ENCODE data around the gene ESAM. TPM values are rescaled to one million over a fixed set of nuclear protein-coding genes. Genes with fewer than 3 reads are reported as not detected.

ESAM gene, protein sequence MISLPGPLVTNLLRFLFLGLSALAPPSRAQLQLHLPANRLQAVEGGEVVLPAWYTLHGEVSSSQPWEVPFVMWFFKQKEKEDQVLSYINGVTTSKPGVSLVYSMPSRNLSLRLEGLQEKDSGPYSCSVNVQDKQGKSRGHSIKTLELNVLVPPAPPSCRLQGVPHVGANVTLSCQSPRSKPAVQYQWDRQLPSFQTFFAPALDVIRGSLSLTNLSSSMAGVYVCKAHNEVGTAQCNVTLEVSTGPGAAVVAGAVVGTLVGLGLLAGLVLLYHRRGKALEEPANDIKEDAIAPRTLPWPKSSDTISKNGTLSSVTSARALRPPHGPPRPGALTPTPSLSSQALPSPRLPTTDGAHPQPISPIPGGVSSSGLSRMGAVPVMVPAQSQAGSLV
- 0.07 TPM for polyA plus RNA-seq (2013, experiment 1 of 2)
- polyA plus RNA-seq (2013, experiment 2 of 2): 0.07 TPM

DNA sequence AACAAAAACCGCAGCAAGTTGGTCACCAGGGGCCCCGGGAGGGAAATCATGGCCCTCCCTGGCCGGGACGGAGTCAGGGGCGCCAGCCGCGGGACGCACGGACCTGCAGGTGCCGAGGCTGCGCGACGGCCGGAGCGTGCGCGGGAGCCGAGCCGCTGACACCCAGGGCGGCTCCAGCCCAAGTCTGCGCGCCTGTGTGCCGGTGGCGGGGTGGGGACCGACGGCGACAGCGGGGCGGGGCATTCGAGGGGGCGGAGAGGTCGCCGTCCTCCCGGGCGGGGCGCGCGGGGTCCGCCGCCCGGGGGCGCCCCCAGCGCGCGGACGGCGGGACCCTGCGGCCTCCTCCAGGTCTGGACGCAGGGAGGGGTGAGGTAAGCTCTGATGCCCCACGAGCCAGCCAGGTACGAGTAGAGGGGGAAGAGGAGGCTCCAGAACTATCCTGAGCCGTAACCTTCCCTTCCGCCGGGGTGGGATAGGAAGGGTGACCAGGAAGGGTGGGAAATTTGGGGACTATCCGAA, at the start of gene ESAM:
Gene ESAM, minus strand, starts transcription at position 186 of the 519 bp plus-strand sequence. Its CDS starts 136 bp downstream, at position 50.
- peaks cover 0 to 58% (median 42%) of the 10 kb centered on the region in 3 experiments for H3K27me3 ChIP-seq (ENCODE audit: control insufficient read depth in 3 of 3, insufficient read depth in 3 of 3, low read depth in 1 of 3, low read length in 3 of 3)
- H2BK15ac ChIP-seq (ENCODE audit: low read length): no peak within 1 kb of the TSS
- no CpG with 5 or more reads among the region's 55 CpGs for whole genome bisulfite sequencing, 2 donors (ENCODE audit: extremely low coverage in 2 of 2, insufficient read length in 2 of 2, insufficient replicate concordance in 1 of 2)

DNA sequence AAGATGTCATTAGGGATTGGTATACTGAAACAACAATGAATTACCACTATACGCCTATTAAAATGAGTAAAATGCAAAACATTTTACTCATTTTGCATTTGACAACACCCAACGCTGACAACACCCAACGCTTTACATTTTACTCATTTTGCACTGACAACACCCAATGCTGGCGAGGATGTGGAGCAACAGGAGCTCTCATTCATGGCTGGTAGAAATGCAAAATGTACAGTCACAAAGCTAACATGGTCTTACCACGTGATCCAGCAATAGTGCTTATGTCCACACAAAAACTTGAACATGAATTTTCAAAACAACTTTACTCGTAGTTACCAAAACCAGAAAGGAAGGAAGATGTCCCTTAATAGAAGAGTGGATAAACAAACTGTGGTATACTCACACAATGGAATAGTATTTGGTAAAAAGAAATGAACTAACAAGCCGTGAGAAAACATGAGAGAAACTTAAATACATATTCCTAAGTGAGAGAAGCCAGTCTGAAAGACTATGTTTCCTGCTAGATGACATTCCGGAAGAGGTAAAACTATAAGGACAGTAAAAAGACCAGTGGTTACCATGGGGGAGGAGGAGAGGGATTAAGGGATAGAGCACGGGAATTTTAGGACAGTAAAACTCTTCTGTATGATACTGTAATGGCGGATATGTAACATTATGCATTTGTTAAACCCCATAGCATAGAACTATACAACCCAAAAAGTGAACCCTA, 49.5 kb upstream of the ESAM start:
- Histone ChIP-seq H2AFZ (ENCODE audit: low read length) (no peak overlapping the region), H3K14ac (ENCODE audit: low read length) (no peak overlapping the region), H3K27me3 (ENCODE audit: control insufficient read depth in 3 of 3, insufficient read depth in 3 of 3, low read depth in 1 of 3, low read length in 3 of 3) (no peaks in the 10 kb centered on the region), H2BK5ac (ENCODE audit: low read length) (no peak overlapping the region), H3K4me1 (ENCODE audit: control insufficient read depth in 2 of 2, insufficient read depth in 1 of 2, low read depth in 1 of 2, low read length in 2 of 2) (no peaks in the 10 kb centered on the region), H3K79me1 (ENCODE audit: low read depth, low read length) (no peaks in the 10 kb centered on the region), H4K91ac (ENCODE audit: low read depth, low read length, poor library complexity) (no peak overlapping the region), H3K27ac (replicated peaks; ENCODE audit: low read length) (no peak overlapping the region), H3K4ac (ENCODE audit: low read length) (no peak overlapping the region), H2BK15ac (ENCODE audit: low read length) (no peak overlapping the region), H3K4me3 (ENCODE audit: low read length in 2 of 2) (no peak overlapping the region), H2BK12ac (ENCODE audit: low read length) (no peak overlapping the region), H3K4me2 (ENCODE audit: insufficient read depth, low read length, poor library complexity, severe bottlenecking) (no peak overlapping the region), H3K9ac (ENCODE audit: low read depth, low read length, poor library complexity) (no peak overlapping the region), H3K23ac (ENCODE audit: low read depth, low read length, poor library complexity) (no peak overlapping the region), H4K8ac (ENCODE audit: low read depth, low read length) (no peak overlapping the region), H2AK5ac (ENCODE audit: low read depth, low read length) (no peak overlapping the region), H2BK120ac (ENCODE audit: low read depth, low read length) (no peak overlapping the region), H3K9me3 (replicated peaks in 1 of 2; ENCODE audit: control insufficient read depth in 2 of 2, insufficient read depth in 1 of 2, low read depth in 1 of 2, low read length in 2 of 2) (peaks cover 0 to 7% of the 10 kb centered on the region in 2 donors), H3K36me3 (replicated peaks in 1 of 2; ENCODE audit: control insufficient read depth in 2 of 2, insufficient read depth in 2 of 2, low read length in 2 of 2) (peaks cover 0 to 12% of the 10 kb centered on the region in 2 donors), H3K18ac (ENCODE audit: low read length) (no peak overlapping the region)
- WGBS, 2 donors (ENCODE audit: extremely low coverage in 2 of 2, insufficient read length in 2 of 2, insufficient replicate concordance in 1 of 2): no CpG with 5 or more reads among the region's 10 CpGs
- DNase-seq (ENCODE audit: low spot score): no peak

More for the DNA sequence above, at the start of gene ESAM:
- Histone ChIP-seq H3K36me3 (replicated peaks in 1 of 2; ENCODE audit: control insufficient read depth in 2 of 2, insufficient read depth in 2 of 2, low read length in 2 of 2) (peaks cover 3 to 43% of the 10 kb centered on the region in 2 donors), H2BK5ac (ENCODE audit: low read length) (no peak within 1 kb of the TSS), H3K4me1 (ENCODE audit: control insufficient read depth in 2 of 2, insufficient read depth in 1 of 2, low read depth in 1 of 2, low read length in 2 of 2) (peaks cover 0 to 25% of the 10 kb centered on the region in 2 donors), H4K8ac (ENCODE audit: low read depth, low read length) (no peak within 1 kb of the TSS), H3K9me3 (replicated peaks in 1 of 2; ENCODE audit: control insufficient read depth in 2 of 2, insufficient read depth in 1 of 2, low read depth in 1 of 2, low read length in 2 of 2) (peaks cover 5 to 8% of the 10 kb centered on the region in 2 donors), H3K9ac (ENCODE audit: low read depth, low read length, poor library complexity) (peak within 1 kb of the TSS; percentile 74), H3K4me2 (ENCODE audit: insufficient read depth, low read length, poor library complexity, severe bottlenecking) (peak within 1 kb of the TSS; percentile 85), H2AK5ac (ENCODE audit: low read depth, low read length) (peak within 1 kb of the TSS; percentile 80), H3K4ac (ENCODE audit: low read length) (no peak within 1 kb of the TSS), H2BK12ac (ENCODE audit: low read length) (no peak within 1 kb of the TSS), H2BK120ac (ENCODE audit: low read depth, low read length) (peak within 1 kb of the TSS; percentile 84), H3K18ac (ENCODE audit: low read length) (peak within 1 kb of the TSS; percentile 89), H3K4me3 (ENCODE audit: low read length in 2 of 2) (peak within 1 kb of the TSS in 1 of 2 donors; percentile 74), H3K79me1 (ENCODE audit: low read depth, low read length) (no peaks in the 10 kb centered on the region), H3K27ac (replicated peaks; ENCODE audit: low read length) (no peak within 1 kb of the TSS), H2AFZ (ENCODE audit: low read length) (no peak within 1 kb of the TSS), H3K23ac (ENCODE audit: low read depth, low read length, poor library complexity) (peak within 1 kb of the TSS; percentile 92), H3K14ac (ENCODE audit: low read length) (peak within 1 kb of the TSS; percentile 72), H4K91ac (ENCODE audit: low read depth, low read length, poor library complexity) (no peak within 1 kb of the TSS)
- DNase-seq (ENCODE audit: low spot score): no peak

DNA sequence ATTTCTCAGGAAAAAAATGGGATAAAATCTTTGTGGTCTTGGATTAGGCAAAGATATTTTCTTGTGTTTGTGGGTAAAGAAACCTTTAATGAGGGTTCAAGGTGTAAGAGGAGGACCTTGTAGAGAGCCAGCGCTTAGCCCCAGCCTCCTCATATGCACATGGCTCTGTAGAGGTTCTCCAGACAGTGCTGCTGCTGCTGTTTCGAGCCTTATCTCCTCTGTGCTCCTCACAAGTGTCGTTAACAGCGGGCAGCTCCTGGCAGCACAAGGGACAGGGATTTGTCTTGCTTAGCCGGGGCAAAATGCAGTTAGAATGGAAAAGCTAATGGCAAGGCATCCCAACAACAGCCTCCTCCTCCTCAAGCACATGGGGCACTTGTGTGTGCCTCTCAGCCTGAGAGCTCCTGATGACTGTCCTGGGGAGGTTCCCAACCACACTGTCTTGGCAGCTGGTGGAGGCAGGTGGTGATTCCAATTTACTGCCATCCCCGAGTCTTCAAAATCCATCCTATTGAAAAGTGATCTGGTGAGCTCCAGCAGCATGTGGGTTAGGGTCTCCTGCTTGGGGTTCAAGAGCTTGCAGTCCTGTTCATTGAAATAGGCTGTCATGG, 45.7 kb upstream of the ESAM start:
- Histone ChIP-seq H3K18ac (ENCODE audit: low read length) (no peak overlapping the region), H3K36me3 (replicated peaks in 1 of 2; ENCODE audit: control insufficient read depth in 2 of 2, insufficient read depth in 2 of 2, low read length in 2 of 2) (peaks cover 3 to 35% of the 10 kb centered on the region in 2 donors), H2AK5ac (ENCODE audit: low read depth, low read length) (no peak overlapping the region), H3K27me3 (ENCODE audit: control insufficient read depth in 3 of 3, insufficient read depth in 3 of 3, low read depth in 1 of 3, low read length in 3 of 3) (no peaks in the 10 kb centered on the region), H3K4ac (ENCODE audit: low read length) (no peak overlapping the region), H2BK120ac (ENCODE audit: low read depth, low read length) (no peak overlapping the region), H4K91ac (ENCODE audit: low read depth, low read length, poor library complexity) (no peak overlapping the region), H4K8ac (ENCODE audit: low read depth, low read length) (no peak overlapping the region), H3K14ac (ENCODE audit: low read length) (no peak overlapping the region), H3K23ac (ENCODE audit: low read depth, low read length, poor library complexity) (no peak overlapping the region), H3K27ac (replicated peaks; ENCODE audit: low read length) (no peak overlapping the region), H3K4me2 (ENCODE audit: insufficient read depth, low read length, poor library complexity, severe bottlenecking) (no peak overlapping the region), H2BK15ac (ENCODE audit: low read length) (no peak overlapping the region), H3K4me1 (ENCODE audit: control insufficient read depth in 2 of 2, insufficient read depth in 1 of 2, low read depth in 1 of 2, low read length in 2 of 2) (no peaks in the 10 kb centered on the region), H3K9ac (ENCODE audit: low read depth, low read length, poor library complexity) (no peak overlapping the region), H2BK5ac (ENCODE audit: low read length) (no peak overlapping the region), H3K4me3 (ENCODE audit: low read length in 2 of 2) (no peak overlapping the region), H2AFZ (ENCODE audit: low read length) (no peak overlapping the region), H3K79me1 (ENCODE audit: low read depth, low read length) (no peaks in the 10 kb centered on the region), H3K9me3 (replicated peaks in 1 of 2; ENCODE audit: control insufficient read depth in 2 of 2, insufficient read depth in 1 of 2, low read depth in 1 of 2, low read length in 2 of 2) (peaks cover 0 to 17% of the 10 kb centered on the region in 2 donors), H2BK12ac (ENCODE audit: low read length) (no peak overlapping the region)
- WGBS, 2 donors (ENCODE audit: extremely low coverage in 2 of 2, insufficient read length in 2 of 2, insufficient replicate concordance in 1 of 2): no CpG with 5 or more reads among the region's 6 CpGs
- DNase-seq (ENCODE audit: low spot score): no peak
